8988T (cell line): ENCODE measurements around the gene SH3BP5L.
"Not testable (repeated sequence)": the region's sequence is repeated elsewhere in the genome, so short reads cannot be mapped to it uniquely, and the experiment has no call there.

ENCODE experiments used
- DNase-seq: peaks from one replicate; pipeline ENCODE4 v3.0.0; 2011

The SH3BP5L gene

DNA sequence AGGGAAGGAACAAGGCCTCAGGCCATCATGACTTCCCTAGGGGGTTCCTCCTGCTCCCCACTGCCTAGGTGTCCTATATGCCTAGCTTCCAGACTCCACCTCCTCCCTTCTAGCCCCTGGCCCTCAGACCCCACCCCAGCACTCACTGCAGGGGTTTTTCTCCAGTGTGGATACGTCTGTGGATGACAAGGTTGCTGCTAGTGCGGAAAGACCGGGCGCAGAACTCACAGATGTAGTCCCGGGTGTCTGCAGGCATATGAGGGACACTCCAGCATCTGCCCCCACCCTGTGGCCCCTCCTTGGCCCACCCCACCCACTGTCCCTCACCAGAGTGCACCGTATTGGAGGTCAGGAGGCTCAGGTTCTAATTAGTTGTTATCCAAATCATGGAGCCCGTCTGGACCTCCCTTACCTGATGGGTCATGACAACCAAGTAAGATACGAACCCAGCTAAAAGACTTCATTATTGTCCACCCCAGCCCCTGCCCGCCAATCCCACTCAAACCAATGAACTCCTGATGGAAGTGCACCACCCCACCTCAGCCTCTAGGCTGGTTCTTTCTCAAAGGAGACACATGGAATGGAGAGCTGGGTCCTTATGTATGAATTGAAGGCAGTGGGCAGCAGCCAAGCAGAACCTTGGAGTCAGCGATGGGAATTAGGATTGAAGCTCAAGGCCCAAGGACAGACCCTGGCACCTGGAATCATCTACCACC, 25.0 kb upstream of the SH3BP5L start:
- no peak for DNase-seq

DNA sequence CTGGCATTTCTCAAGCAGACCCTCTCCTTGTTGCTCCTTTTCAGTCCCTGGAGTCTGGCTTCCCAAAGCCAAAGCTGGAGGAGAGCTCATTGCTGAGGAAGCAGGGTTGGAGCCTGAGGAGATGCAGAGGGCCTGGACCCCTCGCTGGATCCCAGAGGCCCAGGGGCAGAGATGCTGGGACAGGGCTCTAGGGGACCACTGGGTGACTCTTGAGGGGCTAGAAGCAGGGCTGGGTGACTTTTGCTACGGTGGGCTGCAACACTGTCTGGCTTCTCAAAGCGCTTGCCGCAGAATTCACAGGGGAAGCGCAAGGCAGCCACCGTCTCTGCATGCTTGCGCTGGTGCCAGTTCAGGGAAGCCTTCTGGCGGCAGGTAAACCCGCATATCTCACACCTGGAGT, 24.4 kb upstream of the SH3BP5L start:
- DNase-seq, result no peak

DNA sequence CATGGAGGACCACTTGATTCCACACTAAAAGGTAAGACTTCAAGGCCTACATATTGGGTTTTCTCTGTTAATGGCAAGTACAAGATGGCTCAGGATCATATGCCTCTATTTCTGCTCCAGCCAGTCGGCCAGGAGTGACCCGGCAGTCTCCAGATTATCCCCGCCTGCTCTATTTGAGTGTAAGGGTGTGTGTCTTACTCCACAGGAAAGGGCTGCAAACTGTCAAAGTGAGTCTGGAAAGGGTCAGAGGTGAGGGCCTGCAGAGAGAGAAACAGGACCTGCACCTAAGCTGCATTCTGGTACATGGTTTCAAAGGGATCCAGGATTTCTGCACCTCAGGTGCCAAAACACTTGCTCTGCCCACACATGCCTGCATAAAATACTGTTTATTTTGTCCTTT, 23.9 kb upstream of the SH3BP5L start:
- no peak for DNase-seq

DNA sequence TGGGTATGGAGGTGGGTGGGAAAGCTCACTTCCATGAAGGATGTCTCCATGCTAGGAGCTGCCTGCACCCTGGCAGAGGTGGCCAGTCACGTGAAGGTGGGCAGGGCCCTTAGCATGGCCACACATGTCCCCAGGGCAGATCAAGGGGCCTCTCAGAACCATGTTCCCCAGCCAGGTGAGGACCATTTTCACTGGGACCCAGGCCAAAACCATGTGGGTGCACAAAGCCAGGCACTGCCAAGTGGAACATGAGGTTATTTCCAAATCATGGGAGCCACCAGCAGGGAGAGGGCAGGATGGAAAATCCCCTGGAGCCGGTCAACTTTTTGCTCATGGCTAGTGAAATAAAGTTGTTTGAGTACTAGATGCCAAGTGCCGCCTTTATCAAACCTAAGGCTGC, 23.4 kb upstream of the SH3BP5L start:
- DNase-seq, result no peak

DNA sequence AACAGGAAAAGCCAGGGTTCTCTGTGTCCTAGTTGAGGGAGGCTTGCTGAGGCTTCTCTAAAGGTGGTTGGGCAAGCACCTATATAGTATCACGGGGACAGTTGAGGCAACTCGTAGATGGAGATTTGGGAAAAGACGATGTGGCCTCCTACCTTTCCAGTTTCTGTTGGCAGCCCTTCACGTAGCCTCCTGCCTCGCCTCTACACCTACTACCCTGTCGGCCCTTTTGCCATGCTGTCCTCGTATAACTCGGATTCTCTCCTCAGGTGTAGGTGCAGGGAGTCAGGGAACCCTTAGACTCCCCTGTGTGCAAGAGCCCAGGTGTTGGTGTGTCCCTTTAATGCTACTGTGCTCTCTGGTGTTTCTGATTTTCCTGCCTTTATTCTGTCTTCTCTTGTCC, 22.9 kb upstream of the SH3BP5L start:
- no peak for DNase-seq

DNA sequence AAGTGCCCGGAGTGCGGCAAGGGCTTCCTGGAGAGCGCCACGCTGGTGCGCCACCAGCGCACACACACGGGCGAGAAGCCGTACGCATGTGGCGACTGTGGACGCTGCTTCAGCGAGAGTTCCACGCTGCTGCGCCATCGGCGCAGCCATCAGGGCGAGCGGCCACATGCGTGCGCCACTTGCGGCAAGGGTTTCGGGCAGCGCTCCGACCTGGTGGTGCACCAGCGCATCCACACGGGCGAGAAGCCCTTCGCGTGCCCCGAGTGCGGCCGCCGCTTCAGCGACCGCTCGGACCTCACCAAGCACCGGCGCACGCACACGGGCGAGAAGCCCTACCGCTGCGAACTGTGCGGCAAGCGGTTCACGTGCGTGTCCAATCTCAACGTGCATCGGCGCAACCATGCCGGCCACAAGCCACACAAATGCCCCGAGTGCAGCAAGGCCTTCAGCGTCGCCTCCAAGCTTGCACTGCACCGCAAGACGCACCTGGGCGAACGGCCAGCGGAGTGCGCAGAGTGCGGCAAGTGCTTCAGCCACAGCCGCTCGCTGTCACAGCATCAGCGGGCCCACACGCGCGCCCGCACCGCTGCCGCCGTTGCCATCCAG, 22.3 kb upstream of the SH3BP5L start:
- DNase-seq, result no peak

DNA sequence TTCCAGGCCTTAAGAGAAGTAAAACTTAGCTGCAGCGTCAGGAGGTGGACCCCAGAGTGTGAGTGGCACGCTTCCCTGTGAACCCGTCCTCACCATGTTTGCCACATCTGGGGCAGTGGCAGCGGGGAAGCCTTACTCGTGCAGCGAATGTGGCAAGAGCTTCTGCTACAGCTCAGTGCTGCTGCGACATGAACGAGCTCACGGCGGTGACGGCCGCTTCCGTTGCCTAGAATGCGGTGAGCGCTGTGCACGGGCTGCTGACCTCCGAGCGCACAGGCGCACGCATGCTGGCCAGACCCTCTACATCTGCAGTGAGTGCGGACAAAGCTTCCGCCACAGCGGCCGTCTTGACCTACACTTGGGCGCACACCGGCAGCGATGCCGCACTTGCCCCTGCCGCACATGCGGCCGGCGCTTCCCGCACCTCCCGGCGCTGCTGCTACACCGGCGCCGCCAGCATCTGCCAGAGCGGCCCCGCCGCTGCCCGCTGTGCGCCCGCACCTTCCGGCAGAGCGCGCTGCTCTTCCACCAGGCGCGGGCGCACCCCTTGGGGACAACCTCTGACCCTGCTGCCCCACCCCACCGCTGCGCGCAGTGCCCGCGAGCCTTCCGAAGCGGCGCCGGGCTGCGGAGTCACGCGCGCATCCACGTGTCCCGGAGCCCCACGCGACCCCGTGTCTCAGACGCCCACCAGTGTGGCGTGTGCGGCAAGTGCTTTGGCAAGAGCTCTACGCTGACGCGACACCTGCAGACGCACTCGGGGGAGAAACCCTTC, 21.7 kb upstream of the SH3BP5L start:
- DNase-seq, result no peak

DNA sequence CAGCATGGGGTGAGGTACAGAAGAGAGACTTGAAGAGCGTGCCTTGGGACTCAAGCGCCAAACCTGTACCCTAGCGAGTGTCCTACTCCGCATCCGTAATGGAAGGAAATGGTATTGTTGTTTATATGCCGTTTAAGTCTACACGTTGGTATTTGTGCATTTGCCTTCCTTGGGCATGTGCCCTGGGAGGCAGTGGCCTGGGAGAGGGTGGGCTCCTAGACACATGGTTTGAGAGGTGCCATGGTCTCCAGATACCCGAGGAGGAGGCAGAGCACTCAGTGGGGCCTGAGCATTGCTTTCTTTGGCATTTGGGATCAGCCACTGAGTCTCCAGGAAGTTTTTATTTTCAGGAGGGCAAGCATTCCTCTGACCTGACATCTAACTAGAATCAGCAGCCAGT, 18.8 kb upstream of the SH3BP5L start:
- DNase-seq, result no peak

DNA sequence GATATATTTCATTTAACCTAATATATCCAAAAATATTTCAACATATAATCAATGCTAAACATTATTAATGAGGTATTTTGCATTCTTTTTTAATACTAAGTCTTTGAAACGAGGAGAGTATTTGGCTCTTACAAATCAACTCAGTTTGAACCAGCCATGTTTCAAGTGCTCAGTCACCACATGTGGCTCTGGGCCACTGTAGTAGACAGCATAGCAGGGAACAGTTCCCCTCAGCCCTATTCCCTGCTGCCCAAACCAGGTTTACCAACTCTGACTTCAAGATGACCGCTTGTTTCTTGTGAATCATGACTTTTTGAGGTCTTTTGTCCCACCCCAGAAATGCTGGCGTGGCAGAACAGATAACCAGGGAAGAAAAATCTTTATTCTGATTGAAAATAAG, 18.0 kb upstream of the SH3BP5L start:
- DNase-seq, result no peak

DNA sequence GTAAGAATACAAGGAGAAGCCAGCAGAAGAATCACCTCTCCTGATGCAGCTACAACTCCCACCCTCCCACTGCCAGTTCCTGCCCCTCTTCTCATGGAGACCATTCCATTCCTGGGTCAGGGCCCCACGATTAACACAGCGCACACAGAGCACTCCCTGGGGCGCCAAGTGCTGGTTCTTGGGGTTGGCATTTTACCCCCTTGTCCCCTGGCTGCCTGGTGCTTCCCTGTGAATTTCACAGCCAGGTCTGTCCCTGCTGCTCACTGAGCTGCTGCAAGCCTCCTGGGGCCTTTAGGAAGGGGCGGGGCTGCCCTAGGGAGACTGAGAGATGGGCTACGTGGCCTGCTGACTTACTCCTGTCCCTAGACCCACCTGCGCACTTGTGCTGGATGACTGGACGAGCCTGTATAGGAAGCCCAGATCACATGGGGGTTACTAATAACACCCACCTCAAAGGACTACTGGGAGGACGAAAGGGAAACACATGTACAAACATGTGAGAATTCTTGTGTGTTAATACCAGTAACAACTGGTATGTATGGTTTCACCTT, 17.1 kb upstream of the SH3BP5L start:
- DNase-seq, result no peak

DNA sequence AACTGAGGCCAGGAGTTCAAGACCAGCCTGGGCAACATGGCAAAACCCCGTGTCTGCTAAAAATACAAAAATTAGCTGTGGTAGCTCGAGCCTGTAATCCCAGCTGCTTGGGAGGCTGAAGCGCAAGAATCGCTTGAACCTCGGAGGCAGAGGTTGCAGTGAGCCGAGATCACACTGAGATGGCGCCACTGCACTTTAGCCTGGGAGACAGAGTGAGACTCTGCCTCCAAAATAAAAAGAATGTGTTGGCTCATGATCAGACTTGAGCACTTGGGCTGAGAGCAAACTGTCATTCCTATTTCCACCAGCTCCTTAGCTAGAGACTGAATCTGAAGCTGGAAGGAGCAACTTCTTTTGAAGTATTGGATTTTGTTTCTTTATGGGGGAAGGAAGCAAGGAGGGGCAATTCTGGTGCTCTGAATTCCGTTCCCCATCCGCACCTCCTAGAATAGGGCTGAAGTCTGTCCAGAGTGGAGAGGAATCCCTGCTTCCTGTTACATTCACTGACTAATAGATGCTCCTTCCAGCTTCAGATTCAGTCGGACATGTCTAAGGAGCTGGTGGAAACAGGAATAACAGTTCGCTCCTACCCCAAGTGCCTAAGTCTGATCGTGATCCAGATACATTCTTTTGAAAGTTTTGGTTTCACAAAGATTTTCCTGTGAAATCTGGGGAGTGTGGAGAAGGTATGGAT, 16.1 kb upstream of the SH3BP5L start:
- no peak for DNase-seq

DNA sequence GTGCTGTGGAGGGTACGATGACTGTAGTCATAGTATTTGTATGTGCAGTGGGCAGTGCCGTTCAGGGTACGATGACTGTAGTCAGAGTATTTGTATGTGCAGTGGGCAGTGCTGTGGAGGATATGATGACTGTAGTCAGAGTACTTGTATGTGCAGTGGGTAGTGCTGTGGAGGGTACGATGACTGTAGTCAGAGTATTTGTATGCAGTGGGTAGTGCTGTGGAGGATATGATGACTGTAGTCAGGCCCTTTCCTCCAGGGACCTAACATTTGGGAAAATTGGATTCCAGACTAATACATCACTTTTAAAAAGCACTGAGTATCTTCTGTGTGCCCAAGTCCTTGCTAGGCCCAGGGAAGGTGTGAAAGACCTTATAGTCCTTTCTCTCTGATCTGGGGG, 15.2 kb upstream of the SH3BP5L start:
- no peak for DNase-seq

DNA sequence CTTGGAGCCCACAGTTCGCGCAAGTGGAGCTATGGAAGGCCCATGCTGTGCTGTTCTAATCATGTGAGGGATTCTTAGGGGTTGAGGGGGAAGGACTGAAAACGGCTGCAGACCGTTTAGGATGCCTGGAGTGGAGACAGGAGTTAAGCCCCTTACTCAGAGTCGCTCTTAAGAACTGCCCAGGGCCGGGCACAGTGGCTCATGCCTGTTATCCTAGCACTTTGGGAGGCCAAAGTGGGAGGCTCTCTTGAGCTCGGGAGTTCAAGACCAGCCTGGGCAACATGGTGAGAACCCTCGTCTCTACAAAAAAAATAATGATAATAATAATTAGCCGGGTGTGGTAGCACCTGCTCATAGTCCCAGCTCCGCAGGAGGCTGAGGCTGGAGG, 13.4 kb upstream of the SH3BP5L start:
- no peak for DNase-seq

DNA sequence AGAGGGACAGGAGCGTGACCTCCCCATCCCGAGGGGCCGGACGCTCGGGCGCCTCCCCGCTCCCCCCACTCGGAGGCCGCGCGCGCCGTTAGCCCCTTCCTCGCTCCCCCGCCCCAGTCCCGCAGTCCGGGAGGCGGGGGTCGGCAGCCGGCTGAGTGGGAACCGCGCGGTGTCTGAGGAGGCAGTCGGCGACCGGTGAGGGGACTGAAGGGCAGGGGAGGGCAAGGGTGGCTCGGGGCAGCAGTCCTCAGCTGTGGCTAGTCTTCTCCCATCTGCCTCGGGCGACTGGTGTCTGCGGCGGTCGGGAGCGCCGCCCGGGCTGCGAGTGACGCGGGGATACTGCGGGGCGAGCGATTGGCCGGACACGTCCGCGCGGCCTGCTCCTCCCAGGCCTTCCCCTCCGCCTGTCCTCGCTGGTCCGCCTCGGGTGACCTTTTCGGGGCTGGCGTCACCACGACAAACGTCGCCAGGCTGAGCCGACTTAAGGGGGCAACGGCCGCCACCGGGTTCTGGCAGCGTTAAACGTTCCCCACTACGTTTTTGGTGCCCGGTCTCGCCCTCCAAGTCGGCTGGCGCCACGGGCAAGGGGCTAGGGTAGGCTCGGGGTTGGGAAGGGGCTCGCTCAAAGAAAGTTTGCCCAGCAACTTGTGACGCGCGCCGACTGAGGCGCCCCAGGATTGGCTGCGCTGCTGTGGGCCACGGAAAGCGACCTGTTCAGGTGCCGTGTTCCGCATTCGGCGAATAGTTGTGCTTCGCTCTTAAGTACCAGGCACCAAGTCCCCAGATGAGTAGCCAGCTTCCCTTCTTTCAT, 12.8 kb upstream of the SH3BP5L start:
- DNase-seq, result no peak

DNA sequence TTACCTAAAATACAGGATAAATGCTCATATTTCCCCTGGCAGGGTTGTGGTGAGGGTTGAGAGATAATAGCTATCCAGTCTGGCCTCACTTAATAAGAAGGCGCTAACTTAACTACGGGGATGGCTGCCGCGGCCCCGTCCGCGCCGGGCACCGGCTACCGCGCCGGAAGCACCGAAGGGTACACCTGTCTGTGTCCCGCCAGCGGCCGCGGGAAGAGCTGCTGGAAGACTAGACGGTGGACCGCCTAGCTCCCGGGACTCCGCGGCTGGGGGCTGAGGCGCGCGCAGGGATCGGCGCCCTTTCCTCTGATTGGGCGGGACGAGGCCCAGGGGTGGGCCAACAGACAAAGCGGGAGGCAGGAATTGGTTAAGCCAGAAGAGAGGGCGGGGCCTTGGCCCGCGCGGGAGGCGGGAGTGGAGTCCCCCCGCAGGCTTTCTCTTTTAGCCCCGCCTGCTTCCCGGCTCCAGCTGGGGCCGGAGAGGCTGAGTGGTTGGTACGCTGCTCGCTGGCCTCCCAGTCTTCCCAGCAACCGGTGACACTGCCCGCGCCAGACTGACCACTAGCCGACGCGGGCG, 12.2 kb upstream of the SH3BP5L start, which contains the start of gene ZNF672:
TSS of gene ZNF672 (plus strand) at position 444 of the 576 bp plus-strand sequence. CDS start 9,051 bp downstream, outside the sequence.
- DNase-seq, result peak; percentile 76

DNA sequence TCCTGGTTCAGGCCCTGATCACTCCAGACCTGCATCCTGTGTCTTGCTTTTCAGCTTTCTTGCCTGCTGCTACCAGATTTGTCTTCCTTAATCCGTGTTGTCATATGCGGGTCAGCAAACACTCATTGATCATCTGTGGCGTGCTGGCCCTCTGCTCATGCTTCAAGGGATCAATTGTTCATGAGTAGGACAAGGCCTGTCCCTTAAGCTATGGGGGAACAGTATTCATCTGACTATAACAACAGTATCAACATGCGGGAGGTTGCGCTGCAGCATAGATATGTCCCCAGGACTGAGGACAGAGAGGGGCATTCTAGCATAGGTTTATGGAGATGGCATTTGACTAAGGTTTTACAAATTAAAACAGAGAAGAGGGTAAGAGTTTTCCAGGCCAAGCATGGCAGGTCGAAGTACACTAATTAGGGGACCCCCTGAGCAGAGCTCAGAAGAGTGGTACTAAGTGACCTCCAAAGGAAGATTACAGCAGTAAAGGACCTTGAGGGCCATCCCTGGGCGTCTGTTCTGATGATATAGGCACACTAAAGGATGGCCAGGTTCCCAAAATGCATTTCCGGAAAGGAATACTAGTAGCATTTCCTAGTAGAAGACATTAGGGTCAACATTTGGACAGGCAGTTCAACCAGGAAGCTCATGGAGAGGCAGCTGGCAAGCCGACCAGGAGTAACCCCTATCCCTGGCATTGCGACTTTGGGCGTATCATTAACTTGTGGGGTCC, 11.5 kb upstream of the SH3BP5L start:
- no peak for DNase-seq

DNA sequence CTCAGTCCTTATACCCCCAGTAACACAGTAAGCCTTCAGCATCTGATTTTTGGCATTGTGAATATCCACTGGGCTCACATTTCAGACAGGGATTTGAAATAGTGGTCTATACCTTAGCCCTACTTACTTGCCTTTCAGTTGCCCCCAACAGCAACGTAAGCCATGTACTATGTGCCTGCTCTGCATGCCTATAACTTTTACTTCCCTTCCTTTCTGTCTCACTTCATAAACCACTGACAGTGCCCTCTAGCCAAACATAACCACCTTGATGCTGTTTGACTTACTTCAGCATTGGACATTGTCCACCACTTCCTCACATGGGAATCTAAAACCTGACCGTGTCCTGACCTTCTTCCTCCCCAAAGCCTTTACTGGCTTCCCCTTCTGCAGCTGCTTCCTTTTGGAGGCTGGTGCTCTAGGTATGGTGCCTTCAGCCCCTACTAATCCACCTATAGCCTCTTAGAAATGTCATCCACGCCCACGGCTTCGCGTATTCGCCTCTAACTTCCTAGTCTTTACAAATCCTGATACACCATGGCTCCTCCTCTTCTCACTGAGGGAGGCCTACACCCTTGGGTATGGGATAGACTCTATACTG, 8.7 kb upstream of the SH3BP5L start:
- DNase-seq, result no peak

DNA sequence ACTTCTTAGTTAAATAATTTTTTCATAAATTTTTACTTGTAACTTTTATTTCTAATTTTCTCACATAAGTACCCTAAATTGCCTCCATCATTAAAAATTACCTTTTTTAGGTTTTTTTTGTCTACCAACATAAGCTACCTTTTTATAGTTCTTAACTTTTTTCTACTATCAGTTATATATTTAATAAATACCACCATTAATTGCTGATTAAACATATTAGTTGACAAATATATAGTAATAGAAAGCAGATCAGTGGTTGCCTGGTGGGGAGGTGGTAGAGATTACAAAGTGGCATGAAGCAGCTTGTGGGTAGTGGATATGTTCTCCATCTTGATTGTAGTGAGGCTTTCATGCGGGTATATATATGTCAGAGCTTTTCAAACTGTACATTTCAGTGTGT, 6.1 kb upstream of the SH3BP5L start:
- no peak for DNase-seq

DNA sequence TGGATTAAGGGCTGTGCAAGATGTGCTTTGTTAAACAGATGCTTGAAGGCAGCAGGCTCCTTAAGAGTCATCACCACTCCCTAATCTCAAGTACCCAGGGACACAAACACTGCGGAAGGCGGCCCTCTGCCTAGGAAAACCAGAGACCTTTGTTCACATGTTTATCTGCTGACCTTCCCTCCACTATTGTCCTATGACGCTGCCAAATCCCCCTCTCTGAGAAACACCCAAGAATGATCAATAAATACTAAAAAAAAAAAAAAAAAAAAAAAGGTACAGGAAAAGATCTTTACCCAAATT, 5.0 kb upstream of the SH3BP5L start:
- DNase-seq, result not testable (repeated sequence)

DNA sequence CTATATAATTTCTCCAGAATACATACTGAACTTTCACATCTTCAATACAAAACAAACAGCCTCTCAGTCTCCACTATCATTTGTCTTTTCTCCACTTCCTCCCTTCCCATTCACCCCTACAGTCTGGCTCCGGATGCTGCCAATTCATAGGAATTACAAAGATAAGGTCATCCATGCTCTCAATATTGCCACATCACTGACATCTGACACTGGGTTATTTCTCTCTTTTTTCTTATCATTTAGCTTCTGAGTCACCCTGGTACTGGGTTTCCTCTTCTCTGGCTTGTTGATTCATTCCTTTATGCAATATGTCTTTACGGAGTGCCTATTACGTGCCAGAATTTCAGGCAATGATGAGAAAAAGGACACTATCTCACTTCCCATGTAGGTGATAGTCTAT, 3.1 kb upstream of the SH3BP5L start:
- no peak for DNase-seq

DNA sequence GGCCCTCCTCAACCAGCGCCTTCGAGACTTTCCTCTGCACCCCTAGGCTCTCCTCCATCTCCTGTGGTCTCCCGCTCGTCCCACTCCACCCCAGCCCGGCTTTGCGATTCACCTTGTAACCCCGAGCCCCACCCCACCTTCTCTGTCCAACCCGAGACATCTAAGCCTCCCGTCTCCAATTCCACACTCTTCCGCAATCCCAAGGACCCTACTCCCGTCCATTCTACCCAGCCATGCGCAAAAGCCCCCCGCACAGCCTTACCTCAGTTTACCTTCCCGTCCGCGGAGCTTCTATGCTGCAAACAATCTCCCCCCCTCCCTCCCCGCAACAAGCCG, 174 bp downstream of the SH3BP5L start:
- no peak for DNase-seq
